HL-60 (cell line): ENCODE measurements around the gene RAC2.
"Not testable (repeated sequence)": the region's sequence is repeated elsewhere in the genome, so short reads cannot be mapped to it uniquely, and the experiment has no call there.

Experiments
- DNase-seq, 2 experiments: peaks; one replicate each; pipeline ENCODE4 v3.0.0-alpha.2; 2010 to 2020; ENCODE audit warnings: low read depth in 1 of 2, low spot score in 1 of 2
- H3K27ac ChIP-seq: fragments of 250-450 bp; sonication (Bioruptor Pico); replicated peaks from 2 replicates; pipeline ENCODE4 v1.5.1; 2020; ENCODE audit warnings: mild to moderate bottlenecking, moderate library complexity
- H3K27me3 ChIP-seq: fragments of 250-450 bp; sonication (Bioruptor Pico); 2 replicates; pipeline ENCODE4 v1.5.1; 2021; ENCODE audit warnings: mild to moderate bottlenecking, moderate library complexity; ENCODE audit not compliant: insufficient read depth, poor library complexity, severe bottlenecking
- H3K4me3 ChIP-seq: replicated peaks from 2 replicates; pipeline ENCODE4 v1.5.1; 2011; ENCODE audit warnings: mild to moderate bottlenecking, control low read depth, low read length; ENCODE audit not compliant: insufficient read depth
- CTCF ChIP-seq: IDR thresholded peaks from one replicate; pipeline ENCODE4 v1.5.1; 2011; ENCODE audit warnings: low read length, control low read depth, inconsistent platforms; ENCODE audit not compliant: insufficient read depth
- GABPA ChIP-seq: IDR thresholded peaks from 2 replicates; pipeline ENCODE4 v1.6.1; 2012; ENCODE audit warnings: low read depth
- POLR2AphosphoS5 ChIP-seq: IDR thresholded peaks from 2 replicates; pipeline ENCODE4 v1.6.1; 2012; ENCODE audit warnings: low read depth
- REST ChIP-seq: IDR thresholded peaks from 2 replicates; pipeline ENCODE4 v1.6.1; 2012; ENCODE audit warnings: low read depth; ENCODE audit not compliant: insufficient replicate concordance
- SPI1 ChIP-seq: IDR thresholded peaks from 2 replicates; pipeline ENCODE4 v1.6.1; 2012; ENCODE audit warnings: low read depth, mild to moderate bottlenecking, borderline replicate concordance

The RAC2 gene

GRCh38 chr22:37203354-37204044, 40.6 kb downstream of the RAC2 start:
- H3K27me3 ChIP-seq: no peaks in the 10 kb centered on the region
- no peak for DNase-seq
- no peak overlapping the region for H3K27ac ChIP-seq
- no peak overlapping the region for H3K4me3 ChIP-seq
- TF ChIP-seq SPI1: no peak
- no peak for TF ChIP-seq GABPA
- no peak for TF ChIP-seq CTCF
- TF ChIP-seq POLR2AphosphoS5: no peak
- TF ChIP-seq REST: no peak

GRCh38 chr22:37202716-37203115, 41.4 kb downstream of the RAC2 start:
- H3K27me3 ChIP-seq: no peaks in the 10 kb centered on the region
- TF ChIP-seq POLR2AphosphoS5 (no peak), SPI1 (no peak), REST (no peak), GABPA (no peak), CTCF (no peak)
- H3K27ac ChIP-seq: no peak overlapping the region
- no peak for DNase-seq
- no peak overlapping the region for H3K4me3 ChIP-seq

GRCh38 chr22:37202001-37202555, 42.0 kb downstream of the RAC2 start:
- no peak overlapping the region for H3K4me3 ChIP-seq
- no peak for TF ChIP-seq POLR2AphosphoS5
- TF ChIP-seq REST: no peak
- TF ChIP-seq GABPA: no peak
- no peak for TF ChIP-seq SPI1
- no peak for TF ChIP-seq CTCF
- no peaks in the 10 kb centered on the region for H3K27me3 ChIP-seq
- no peak for DNase-seq
- H3K27ac ChIP-seq: no peak overlapping the region

GRCh38 chr22:37201443-37201820, 42.6 kb downstream of the RAC2 start:
- not testable (repeated sequence) for H3K4me3 ChIP-seq, H3K27me3 ChIP-seq, H3K27ac ChIP-seq, DNase-seq
